K562 treated with DMSO at 1 percent for 24 hours (cell line): Measurements from ENCODE around the gene BEND6. TPM values are rescaled to one million over a fixed set of nuclear protein-coding genes. Genes with fewer than 3 reads are reported as not detected.

Source experiments
- total RNA-seq: library from RNA; unstranded; fragments of 300-600 nt; gene quantifications from 2 replicates; pipeline ENCODE4 v1.2.3, GENCODE V29; 2022; ENCODE audit warnings: low read depth; ENCODE audit not compliant: insufficient read depth

BEND6 gene, protein sequence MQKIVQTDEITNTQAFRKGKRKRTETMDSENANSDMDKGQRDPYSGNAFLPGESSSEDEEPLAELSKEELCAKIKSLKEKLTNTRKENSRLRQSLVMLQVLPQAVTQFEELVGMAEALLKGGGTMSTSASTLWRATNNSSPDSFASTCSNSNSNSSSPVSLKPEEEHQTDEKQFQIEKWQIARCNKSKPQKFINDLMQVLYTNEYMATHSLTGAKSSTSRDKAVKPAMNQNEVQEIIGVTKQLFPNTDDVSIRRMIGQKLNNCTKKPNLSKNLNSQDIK
- total RNA-seq, result 1.1 and 2.7 TPM in 2 replicates

DNA sequence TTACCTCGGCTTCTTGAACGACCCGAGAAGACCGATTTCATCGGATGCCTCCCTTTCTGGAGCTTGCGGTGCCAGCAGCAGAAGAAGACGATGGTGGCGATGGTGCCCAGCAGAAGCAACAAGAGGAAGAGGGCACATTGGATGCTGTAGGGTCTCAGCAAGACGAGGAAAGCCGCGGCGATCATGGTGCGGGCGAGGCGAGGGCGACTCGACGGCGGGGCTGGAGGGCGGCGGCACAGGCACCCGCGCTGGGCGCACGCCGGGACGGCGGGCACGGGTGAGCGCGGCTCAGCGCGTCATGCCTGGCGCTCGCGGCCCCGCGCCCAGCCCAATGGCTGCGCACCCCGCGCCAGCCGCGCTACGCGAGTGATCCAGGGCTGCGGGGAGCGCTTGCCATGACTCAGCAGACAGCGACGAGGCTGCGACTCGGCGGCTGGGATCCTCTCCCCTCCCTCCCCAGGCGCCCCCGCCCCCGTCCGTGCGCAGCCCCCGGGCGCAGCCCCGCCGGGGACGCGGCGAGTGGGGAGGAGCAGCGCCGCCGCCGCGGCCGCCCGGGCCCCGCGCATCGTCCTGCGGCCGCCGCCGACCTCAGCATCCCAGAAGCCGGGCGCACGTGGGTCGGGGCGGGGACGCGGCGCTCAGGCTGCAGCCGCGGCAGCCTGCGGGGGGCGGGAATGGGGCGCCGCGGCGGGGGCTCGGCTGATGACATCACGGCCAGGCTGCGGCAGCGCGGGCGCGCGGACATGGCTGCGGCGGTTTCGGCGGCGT lies at the start of gene BEND6:
BEND6 (plus strand) TSS at position 705 of the 768 bp plus-strand sequence. CDS start 26,704 bp downstream, outside the sequence.

DNA sequence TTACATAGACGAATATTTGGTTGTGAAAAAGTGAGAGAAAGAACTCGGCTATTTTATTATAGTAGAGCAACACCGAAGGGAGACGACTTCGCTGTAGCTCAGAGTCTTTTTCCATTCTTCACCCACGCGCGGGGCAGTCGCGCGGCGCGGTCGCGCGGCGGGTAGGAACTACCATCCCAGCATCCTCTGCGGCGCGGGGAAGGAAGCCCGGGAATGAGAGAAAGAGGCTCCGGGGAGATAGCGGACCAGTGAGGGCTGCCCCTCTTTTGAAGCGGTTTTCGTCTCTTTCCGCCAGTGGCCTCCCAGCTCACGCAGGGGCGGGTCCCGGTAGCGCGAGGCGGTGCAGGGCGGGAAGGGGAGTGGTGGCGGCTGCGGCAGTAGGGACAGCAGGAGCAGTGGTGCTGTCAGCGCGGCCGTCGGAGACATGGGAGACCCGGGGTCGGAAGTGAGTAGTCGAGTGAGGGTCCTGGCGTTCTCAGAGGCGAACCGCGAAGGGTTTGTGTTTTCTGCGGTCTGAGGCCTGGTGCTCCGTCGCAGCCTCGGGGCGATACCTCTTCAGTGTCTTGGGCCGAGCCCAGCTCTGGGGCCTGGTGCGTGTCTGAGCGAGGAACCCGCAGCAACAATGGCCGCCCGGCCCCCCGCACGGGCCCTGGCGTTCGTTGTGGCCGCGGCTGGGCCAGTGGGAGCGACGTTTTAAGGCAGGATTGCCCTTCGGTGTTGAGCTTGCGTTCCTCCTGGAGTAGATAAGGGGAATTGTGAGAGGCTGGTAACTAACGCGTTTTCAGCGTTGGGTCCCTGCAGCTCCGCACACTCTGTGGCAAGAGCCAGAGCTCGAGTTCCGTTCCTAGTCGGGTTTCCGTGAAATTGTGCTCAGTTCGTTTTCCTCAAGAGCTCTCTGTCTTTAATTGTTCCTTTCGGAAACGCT lies 91.7 kb downstream of the BEND6 start, which contains the start of gene KIAA1586:
KIAA1586 (plus strand) TSS at position 362 of the 925 bp plus-strand sequence; CDS start at position 425, 63 bp downstream.

Other genes starting within 250 kb of the BEND6 start
- gene KIAA1586, start 91.6 kb downstream of the BEND6 start, total RNA-seq, result 4.5 and 8.2 TPM in 2 replicates
- gene ZNF451, start 135.1 kb downstream of the BEND6 start, total RNA-seq, result 16.0 and 17.7 TPM in 2 replicates
- 5.8 and 6.6 TPM in 2 replicates for gene BAG2, start 217.2 kb downstream of the BEND6 start, total RNA-seq